Stomach (tissue), 4 donors: ENCODE results near the gene TET1.

Source experiments
- CTCF ChIP-seq, 7 experiments: fragments of 450-650 bp in 4 of 7; fragments of 200-600 bp in 3 of 7; sonication (generic) in 3 of 7; IDR thresholded peaks; one replicate each; pipeline ENCODE4 v1.5.1; 2016 to 2019; ENCODE audit warnings: antibody characterized with exemption in 7 of 7, control low read depth in 2 of 7, mild to moderate bottlenecking in 1 of 7
- EP300 ChIP-seq: sonication (generic); formaldehyde crosslinking; IDR thresholded peaks from one replicate; pipeline ENCODE4 v1.6.1; 2017; ENCODE audit warnings: antibody characterized with exemption

GRCh38 chr10:68603766-68604165 lies 43.6 kb downstream of the TET1 start:
- TF ChIP-seq CTCF (IDR thresholded peaks at IDR 0.05) (no peak), EP300 (no peak)
